HEK293 (cell line): ENCODE measurements around the gene MAS1.

ENCODE experiments used
- CTCF ChIA-PET: fragments of 350-600 bp; formaldehyde crosslinking; extraction: SDS; loops from one replicate; lab custom pipeline; 2021; ENCODE audit warnings: antibody characterized with exemption; lab: Yijun Ruan, JAX
- POLR2A ChIA-PET: fragments of 300-600 bp; formaldehyde crosslinking; extraction: SDS; loops from one replicate; lab custom pipeline; 2020; ENCODE audit warnings: antibody characterized with exemption, inconsistent platforms; lab: Yijun Ruan, JAX
- H3K27ac ChIP-seq: fragments of 200-500 bp; sonication (Bioruptor generic); 2 replicates; pipeline ENCODE4 v1.5.1; 2014; ENCODE audit warnings: low read depth, low read length, control low read depth, inconsistent platforms; ENCODE audit errors: extremely low read depth
- H3K36me3 ChIP-seq, 2 experiments: fragments of 200-500 bp in 1 of 2; sonication (Bioruptor generic) in 1 of 2; 1 replicate in 1 of 2; 2 replicates in 1 of 2; pipeline ENCODE4 v1.5.1; 2014 to 2017; ENCODE audit warnings: inconsistent platforms in 2 of 2, low read length in 2 of 2; ENCODE audit not compliant: control insufficient read depth in 2 of 2, insufficient read depth in 1 of 2
- H3K4me1 ChIP-seq: fragments of 200-500 bp; sonication (Bioruptor generic); 2 replicates; pipeline ENCODE4 v1.5.1; 2014; ENCODE audit warnings: mild to moderate bottlenecking, low read length, inconsistent platforms; ENCODE audit not compliant: control insufficient read depth, insufficient read depth
- H3K4me3 ChIP-seq: 2 replicates; pipeline ENCODE4 v1.5.1; 2011; ENCODE audit warnings: low read depth, mild to moderate bottlenecking, control low read depth, low read length, moderate library complexity
- H3K9me3 ChIP-seq: fragments of 200-500 bp; sonication (Bioruptor generic); 2 replicates; pipeline ENCODE4 v1.5.1; 2014; ENCODE audit warnings: low read depth, low read length, inconsistent platforms; ENCODE audit not compliant: control insufficient read depth, insufficient read depth
- CTCF ChIP-seq: fragments of 450-650 bp; formaldehyde crosslinking; IDR thresholded peaks from 2 replicates; pipeline ENCODE4 v1.5.1; 2016; ENCODE audit warnings: missing biosample characterization, missing genetic modification characterization
- INSM2 ChIP-seq: fragments of 450-650 bp; formaldehyde crosslinking; IDR thresholded peaks from 2 replicates; pipeline ENCODE4 v1.5.1; 2016; ENCODE audit warnings: missing biosample characterization, missing genetic modification characterization
- KLF17 ChIP-seq: fragments of 450-650 bp; formaldehyde crosslinking; IDR thresholded peaks from 2 replicates; pipeline ENCODE4 v1.5.1; 2016; ENCODE audit warnings: missing biosample characterization, missing genetic modification characterization
- MZF1 ChIP-seq: fragments of 450-650 bp; formaldehyde crosslinking; IDR thresholded peaks from 2 replicates; pipeline ENCODE4 v1.5.1; 2017; ENCODE audit warnings: missing biosample characterization, missing genetic modification characterization, borderline replicate concordance
- PRDM10 ChIP-seq: fragments of 450-650 bp; formaldehyde crosslinking; IDR thresholded peaks from 2 replicates; pipeline ENCODE4 v1.5.1; 2016; ENCODE audit warnings: missing biosample characterization, missing genetic modification characterization
- ZBTB44 ChIP-seq: fragments of 450-650 bp; IDR thresholded peaks from 2 replicates; pipeline ENCODE4 v1.5.1; 2018; ENCODE audit warnings: missing biosample characterization, mild to moderate bottlenecking, missing genetic modification characterization
- ZBTB49 ChIP-seq: fragments of 450-650 bp; formaldehyde crosslinking; IDR thresholded peaks from 2 replicates; pipeline ENCODE4 v1.5.1; 2016; ENCODE audit warnings: missing biosample characterization, missing genetic modification characterization, low read depth
- ZNF10 ChIP-seq: fragments of 450-650 bp; formaldehyde crosslinking; IDR thresholded peaks from 2 replicates; pipeline ENCODE4 v1.5.1; 2017; ENCODE audit warnings: missing biosample characterization, missing genetic modification characterization
- ZNF280D ChIP-seq: fragments of 450-650 bp; formaldehyde crosslinking; IDR thresholded peaks from 2 replicates; pipeline ENCODE4 v1.5.1; 2016; ENCODE audit warnings: missing biosample characterization, missing genetic modification characterization
- ZNF341 ChIP-seq: fragments of 450-650 bp; formaldehyde crosslinking; IDR thresholded peaks from 2 replicates; pipeline ENCODE4; 2016; ENCODE audit warnings: low read depth, missing biosample characterization, missing genetic modification characterization
- ZNF473 ChIP-seq: fragments of 450-650 bp; formaldehyde crosslinking; IDR thresholded peaks from 2 replicates; pipeline ENCODE4 v1.5.1; 2017; ENCODE audit warnings: missing biosample characterization, missing genetic modification characterization
- ZNF670 ChIP-seq: fragments of 450-650 bp; formaldehyde crosslinking; IDR thresholded peaks from 2 replicates; pipeline ENCODE4 v1.5.1; 2016; ENCODE audit warnings: missing biosample characterization, missing genetic modification characterization, low read depth
- ZNF747 ChIP-seq: fragments of 450-650 bp; formaldehyde crosslinking; IDR thresholded peaks from 2 replicates; pipeline ENCODE4 v1.5.1; 2016; ENCODE audit warnings: missing biosample characterization, missing genetic modification characterization
- ZSCAN18 ChIP-seq: fragments of 450-650 bp; formaldehyde crosslinking; IDR thresholded peaks from 2 replicates; pipeline ENCODE4 v1.5.1; 2016; ENCODE audit warnings: missing biosample characterization, missing genetic modification characterization
- ZSCAN23 ChIP-seq: fragments of 450-650 bp; formaldehyde crosslinking; IDR thresholded peaks from 2 replicates; pipeline ENCODE4 v1.5.1; 2016; ENCODE audit warnings: missing biosample characterization, missing genetic modification characterization
- ZSCAN4 ChIP-seq: fragments of 450-650 bp; formaldehyde crosslinking; IDR thresholded peaks from 2 replicates; pipeline ENCODE4 v1.5.1; 2017; ENCODE audit warnings: missing biosample characterization, missing genetic modification characterization

The MAS1 gene

GRCh38 chr6:159906400-159906799 lies 15.6 kb downstream of the MAS1 start (continued):
- TF ChIP-seq PRDM10 (tag by site-specific recombination): no peak
- TF ChIP-seq ZNF670: no peak
- TF ChIP-seq KLF17 (tag by site-specific recombination): no peak
- TF ChIP-seq CTCF: no peak
- TF ChIP-seq ZNF473 (tag by site-specific recombination): no peak

GRCh38 chr6:159908535-159908934 lies 17.7 kb downstream of the MAS1 start:
- Histone ChIP-seq H3K9me3 (no peaks in the 10 kb centered on the region), H3K4me1 (no peaks in the 10 kb centered on the region), H3K36me3 (no peaks in the 10 kb centered on the region), H3K27ac (no peak overlapping the region), H3K4me3 (no peak overlapping the region)
- ChIA-PET POLR2A (no interaction called here), CTCF (no interaction called here)
- no peak for TF ChIP-seq KLF17 (tag by site-specific recombination)
- TF ChIP-seq MZF1 (tag by site-specific recombination): no peak
- no peak for TF ChIP-seq ZBTB49
- no peak for TF ChIP-seq ZNF280D (tag by site-specific recombination)
- TF ChIP-seq ZSCAN18 (tag by site-specific recombination): no peak
- TF ChIP-seq ZBTB44 (tag by site-specific recombination): no peak
- no peak for TF ChIP-seq ZNF747 (tag by site-specific recombination)
- TF ChIP-seq ZNF341 (tag by site-specific recombination): no peak
- no peak for TF ChIP-seq ZSCAN4 (tag by site-specific recombination)
- TF ChIP-seq ZSCAN23 (tag by site-specific recombination): no peak
- TF ChIP-seq ZNF10: no peak
- TF ChIP-seq INSM2 (tag by site-specific recombination): no peak
